CD14-positive monocyte (primary cell): ENCODE measurements around the gene CRADD. TPM values are rescaled to one million over a fixed set of nuclear protein-coding genes. Genes with fewer than 3 reads are reported as not detected.

Experiments
- DNase-seq, 3 donors: peaks; one replicate each; pipeline ENCODE4 v3.0.0-alpha.2; 2011 to 2022
- H2AFZ ChIP-seq: 2 replicates; pipeline ENCODE4 v1.6.0; 2012; ENCODE audit warnings: mild to moderate bottlenecking, low read depth, low read length, inconsistent platforms; ENCODE audit not compliant: insufficient read depth, poor library complexity, severe bottlenecking
- H3K27ac ChIP-seq, 2 donors: 1 replicate in 1 of 2; 2 replicates in 1 of 2; pipeline ENCODE4 v1.5.1; 2012 to 2013; ENCODE audit warnings: low read length in 2 of 2, control low read depth in 1 of 2, inconsistent platforms in 1 of 2, low read depth in 1 of 2, mild to moderate bottlenecking in 1 of 2
- H3K27me3 ChIP-seq, 2 donors: one replicate each; pipeline versions ENCODE4 v1.6.0 to v1.6.1; 2011 to 2013; ENCODE audit warnings: low read length in 2 of 2; ENCODE audit not compliant: control insufficient read depth in 2 of 2, insufficient read depth in 2 of 2
- H3K36me3 ChIP-seq, 2 donors: replicated peaks in 1 of 2; 1 replicate in 1 of 2; 2 replicates in 1 of 2; pipeline versions ENCODE4 v1.5.1 to v1.6.1; 2012 to 2013; ENCODE audit warnings: low read length in 2 of 2, control low read depth in 1 of 2, inconsistent platforms in 1 of 2, mild to moderate bottlenecking in 1 of 2; ENCODE audit not compliant: insufficient read depth in 2 of 2, control insufficient read depth in 1 of 2
- H3K4me1 ChIP-seq, 2 donors: 1 replicate in 1 of 2; 2 replicates in 1 of 2; pipeline versions ENCODE4 v1.5.1 to v1.6.1; 2012 to 2013; ENCODE audit warnings: low read length in 2 of 2, control low read depth in 1 of 2, inconsistent platforms in 1 of 2, mild to moderate bottlenecking in 1 of 2, moderate library complexity in 1 of 2; ENCODE audit not compliant: insufficient read depth in 2 of 2, control insufficient read depth in 1 of 2
- H3K4me2 ChIP-seq: replicated peaks from 2 replicates; pipeline ENCODE3; 2012; ENCODE audit warnings: low read length, moderate library complexity, mild to moderate bottlenecking; ENCODE audit not compliant: poor library complexity, severe bottlenecking; ENCODE audit errors: extremely low read depth
- H3K4me3 ChIP-seq, 3 experiments: fragments of 200-600 bp in 1 of 3; sonication (generic) in 1 of 3; replicated peaks in 1 of 3; 1 replicate in 2 of 3; 2 replicates in 1 of 3; pipeline ENCODE4 v1.5.1; 2011 to 2013; ENCODE audit warnings: low read length in 3 of 3, mild to moderate bottlenecking in 3 of 3, control low read depth in 2 of 3, low read depth in 2 of 3, inconsistent platforms in 1 of 3, moderate library complexity in 1 of 3
- H3K79me2 ChIP-seq: 2 replicates; pipeline ENCODE4 v1.6.0; 2012; ENCODE audit warnings: mild to moderate bottlenecking, control low read depth, inconsistent platforms, low read length, moderate library complexity; ENCODE audit not compliant: insufficient read depth
- H3K9ac ChIP-seq: 2 replicates; pipeline ENCODE4 v1.6.0; 2017; ENCODE audit warnings: low read length, mild to moderate bottlenecking; ENCODE audit not compliant: insufficient read depth, poor library complexity, severe bottlenecking
- H3K9me3 ChIP-seq, 2 donors: replicated peaks in 1 of 2; 1 replicate in 1 of 2; 2 replicates in 1 of 2; pipeline versions ENCODE4 v1.5.1 to v1.6.1; 2012 to 2013; ENCODE audit warnings: low read length in 2 of 2, control low read depth in 1 of 2; ENCODE audit not compliant: control insufficient read depth in 1 of 2, insufficient read depth in 1 of 2
- H4K20me1 ChIP-seq: 2 replicates; pipeline ENCODE4 v1.6.0; 2012; ENCODE audit warnings: mild to moderate bottlenecking, low read length, control low read depth, moderate library complexity; ENCODE audit not compliant: insufficient read depth
- H3K27ac Mint-ChIP-seq, 7 donors: one replicate each; pipeline ENCODE4 v1.8.0; 2020; ENCODE audit warnings: mild to moderate bottlenecking in 7 of 7, mixed read lengths in 7 of 7, moderate library complexity in 6 of 7, inconsistent platforms in 2 of 7
- H3K27me3 Mint-ChIP-seq, 3 donors: one replicate each; pipeline ENCODE4 v1.8.0; 2021 to 2022; ENCODE audit warnings: low read depth in 3 of 3, mild to moderate bottlenecking in 3 of 3, mixed read lengths in 3 of 3, moderate library complexity in 3 of 3, inconsistent platforms in 1 of 3
- H3K36me3 Mint-ChIP-seq, 2 donors: one replicate each; pipeline ENCODE4 v1.8.0; 2020; ENCODE audit warnings: mixed read lengths in 2 of 2, inconsistent platforms in 1 of 2, mild to moderate bottlenecking in 1 of 2
- H3K4me1 Mint-ChIP-seq: one replicate; pipeline ENCODE4 v1.8.0; 2020; ENCODE audit warnings: mild to moderate bottlenecking, mixed read lengths
- H3K4me3 Mint-ChIP-seq, 2 donors: one replicate each; pipeline ENCODE4 v1.8.0; 2020; ENCODE audit warnings: mild to moderate bottlenecking in 2 of 2, mixed read lengths in 2 of 2, moderate library complexity in 1 of 2
- H3K9me3 Mint-ChIP-seq, 7 donors: one replicate each; pipeline ENCODE4 v1.8.0; 2020 to 2022; ENCODE audit warnings: mixed read lengths in 7 of 7, mild to moderate bottlenecking in 6 of 7, moderate library complexity in 6 of 7, inconsistent platforms in 2 of 7
- CTCF ChIP-seq: fragments of 200-600 bp; IDR thresholded peaks from one replicate; pipeline ENCODE4 v1.8.0; 2022; ENCODE audit warnings: antibody characterized with exemption, mild to moderate bottlenecking
- WGBS: methylation state at CpG from one replicate; pipeline ENCODE4 v1.1.5; 2013; ENCODE audit warnings: missing lambda C conversion rate; ENCODE audit not compliant: insufficient coverage; 5-methylcytosine and 5-hydroxymethylcytosine counted together
- intact Hi-C, 2 donors: fragments of 100-400 bp; cut with micrococcal nuclease; formaldehyde crosslinking; loops; one replicate each; pipeline versions ENCODE4 v1.15.0 to v1.15.1; 2023
- polyA plus RNA-seq, 3 donors: library from polyadenylated mRNA; depleted of rRNA in 1 of 3; unstranded in 2 of 3; stranded (reverse) in 1 of 3; fragments of 300-500 nt in 2 of 3; fragments of >200 nt in 1 of 3; fragmentation: Illumina TruSeq in 2 of 3; gene quantifications; 1 replicate in 2 of 3; 2 replicates in 1 of 3; pipeline ENCODE4 v1.2.3, GENCODE V29; 2012 to 2021

CRADD gene
- polyA plus RNA-seq, 3 donors = 5.6 to 12.2 (median 11.2) TPM

- Mint-ChIP-seq H3K4me3 (no peak overlapping the region), H3K4me1 (no peaks in the 10 kb centered on the region), H3K36me3 (no peaks in the 10 kb centered on the region), H3K27ac (no peak overlapping the region), H3K9me3 (peaks cover 0 to 3% (median 0%) of the 10 kb centered on the region in 7 donors), H3K27me3 (peaks cover 0 to 5% (median 1%) of the 10 kb centered on the region in 3 donors)
- no peaks in the 10 kb centered on the region for H3K27me3 ChIP-seq
- no peak for TF ChIP-seq CTCF
- no peaks in the 10 kb centered on the region for H3K79me2 ChIP-seq
- DNase-seq = no peak
- no CpG with 5 or more reads among the region's 1 CpG for WGBS
- H3K9me3 ChIP-seq = no peaks in the 10 kb centered on the region
- no peaks in the 10 kb centered on the region for H3K36me3 ChIP-seq
- no peak overlapping the region for H3K4me2 ChIP-seq
- intact Hi-C loops = no loop called here
- H3K27ac ChIP-seq = no peak overlapping the region
- no peak overlapping the region for H2AFZ ChIP-seq
- no peaks in the 10 kb centered on the region for H3K4me1 ChIP-seq
- H3K9ac ChIP-seq = no peak overlapping the region
- H4K20me1 ChIP-seq = no peaks in the 10 kb centered on the region
- no peak overlapping the region for H3K4me3 ChIP-seq
Measured at GRCh38 chr12:93911396-93911795, 234.2 kb downstream of the CRADD start.

DNA sequence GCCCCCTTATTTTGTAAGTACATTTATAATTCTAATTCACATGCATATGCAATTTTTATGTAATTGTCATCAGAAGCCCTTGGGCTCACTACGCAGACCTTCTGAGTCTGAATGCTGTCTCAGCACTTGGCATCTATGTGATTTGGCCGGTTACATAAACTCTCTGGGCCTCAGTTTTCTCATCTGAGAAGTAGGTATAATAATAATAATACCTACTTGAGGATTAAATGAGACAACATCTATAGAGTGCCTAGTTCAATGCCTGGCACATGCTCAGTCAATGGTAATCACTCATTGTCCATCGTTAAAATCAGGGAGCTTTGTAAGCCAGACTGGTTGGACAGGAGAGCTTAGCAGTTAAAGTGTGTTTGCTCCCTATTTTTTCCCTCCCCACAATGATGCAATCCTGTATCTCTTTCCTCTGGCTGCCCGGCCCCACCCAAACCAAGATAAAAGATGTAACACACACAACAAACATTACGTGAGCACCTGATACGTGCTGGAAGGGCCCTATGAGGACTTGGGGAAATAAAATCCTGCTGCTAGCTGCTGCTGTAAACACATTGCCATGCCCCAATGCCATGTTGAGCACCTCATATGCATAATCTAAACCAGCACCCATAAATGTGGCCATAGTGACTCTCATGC, 235.0 kb downstream of the CRADD start:
- no peaks in the 10 kb centered on the region for H3K4me1 ChIP-seq
- no peak for DNase-seq
- Mint-ChIP-seq H3K4me3 (no peak overlapping the region), H3K4me1 (no peaks in the 10 kb centered on the region), H3K36me3 (no peaks in the 10 kb centered on the region), H3K27me3 (peaks cover 0 to 4% (median 1%) of the 10 kb centered on the region in 3 donors), H3K9me3 (peaks cover 0 to 3% (median 0%) of the 10 kb centered on the region in 7 donors), H3K27ac (no peak overlapping the region)
- no peaks in the 10 kb centered on the region for H3K79me2 ChIP-seq
- H3K4me3 ChIP-seq = no peak overlapping the region
- H3K27ac ChIP-seq = no peak overlapping the region
- H3K36me3 ChIP-seq = no peaks in the 10 kb centered on the region
- H3K9me3 ChIP-seq = no peaks in the 10 kb centered on the region
- H4K20me1 ChIP-seq = no peaks in the 10 kb centered on the region
- no peak overlapping the region for H3K4me2 ChIP-seq
- intact Hi-C loops = no loop called here
- H3K27me3 ChIP-seq = no peaks in the 10 kb centered on the region
- TF ChIP-seq CTCF = no peak
- no peak overlapping the region for H3K9ac ChIP-seq
- H2AFZ ChIP-seq = no peak overlapping the region
- no CpG with 5 or more reads among the region's 6 CpGs for WGBS
